ENCODE measurements around the gene CMTM7.
A peak's percentile ranks its signal among the peaks of the same experiment; 100 is the strongest.
"Not testable (repeated sequence)": the region's sequence is repeated elsewhere in the genome, so short reads cannot be mapped to it uniquely, and the experiment has no call there.

The CMTM7 gene

DNA sequence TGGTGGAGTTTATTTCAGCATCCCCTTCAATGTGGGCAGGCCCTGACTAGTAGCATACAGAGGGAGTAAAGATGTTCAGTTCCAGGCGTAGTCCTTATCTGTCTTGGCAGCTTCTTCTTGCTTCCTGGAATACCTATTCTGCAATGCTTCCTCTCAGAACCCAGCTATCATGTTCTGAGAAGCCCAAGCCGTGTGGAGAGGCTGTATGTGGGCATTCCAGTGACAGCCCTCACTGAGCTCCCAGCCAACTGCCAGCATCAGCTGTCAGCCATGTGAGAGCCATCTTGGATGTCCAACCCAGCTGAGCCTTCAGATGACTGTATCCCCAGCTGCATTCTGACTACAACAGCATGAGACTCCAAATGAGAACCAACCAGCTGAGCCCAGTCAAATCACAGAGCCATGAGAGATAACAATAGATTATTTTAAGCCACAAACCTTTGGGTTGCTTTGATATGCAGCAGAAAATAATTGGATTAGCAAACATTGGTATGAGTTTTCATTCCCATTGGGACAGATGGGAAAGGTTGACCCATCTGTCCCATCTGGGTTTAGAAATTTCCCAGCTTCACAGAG, 8.4 kb upstream of the CMTM7 start:
- no peak for DNase-seq

- no peak for DNase-seq
Measured at GRCh38 chr3:32384938-32385337, 6.7 kb upstream of the CMTM7 start.

DNA sequence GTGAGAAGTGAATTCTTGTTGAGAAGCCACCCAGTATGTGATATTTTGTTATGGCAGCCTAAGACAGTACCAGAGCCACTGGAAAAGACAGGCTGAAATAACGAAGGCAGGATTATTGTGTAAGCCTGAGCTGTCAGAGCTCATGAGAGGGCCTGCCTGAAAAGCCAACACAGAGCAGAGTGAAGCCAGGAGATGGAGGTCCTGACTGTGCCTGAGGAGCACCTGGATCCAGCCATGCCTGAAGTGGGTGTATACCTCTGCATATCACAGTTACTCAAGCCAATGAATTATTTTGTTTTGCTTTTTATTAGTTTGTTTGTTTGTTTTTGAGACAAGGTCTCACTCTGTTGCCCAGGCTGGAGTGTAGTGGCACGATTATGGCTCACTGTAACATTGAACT, 4.1 kb upstream of the CMTM7 start:
- DNase-seq = no peak

DNA sequence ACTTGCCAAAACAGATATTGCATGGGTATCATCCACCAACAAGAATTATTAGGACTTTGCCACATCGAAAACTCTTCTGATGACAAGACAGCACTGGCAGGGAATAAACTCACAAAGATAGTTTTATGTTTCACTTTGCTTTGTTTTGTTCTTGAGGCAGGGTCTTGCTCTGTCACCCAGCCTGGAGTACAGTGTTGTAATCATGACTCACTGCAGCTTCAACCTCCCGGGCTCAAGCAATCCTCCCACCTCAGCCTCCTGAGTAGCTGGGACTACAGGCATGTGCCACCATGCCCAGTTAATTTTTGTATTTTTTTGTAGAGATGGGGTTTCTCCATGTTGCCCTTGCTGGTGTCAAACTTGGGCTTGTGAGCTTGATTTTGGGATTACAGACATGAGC, 2.1 kb upstream of the CMTM7 start:
- DNase-seq = not testable (repeated sequence)

DNA sequence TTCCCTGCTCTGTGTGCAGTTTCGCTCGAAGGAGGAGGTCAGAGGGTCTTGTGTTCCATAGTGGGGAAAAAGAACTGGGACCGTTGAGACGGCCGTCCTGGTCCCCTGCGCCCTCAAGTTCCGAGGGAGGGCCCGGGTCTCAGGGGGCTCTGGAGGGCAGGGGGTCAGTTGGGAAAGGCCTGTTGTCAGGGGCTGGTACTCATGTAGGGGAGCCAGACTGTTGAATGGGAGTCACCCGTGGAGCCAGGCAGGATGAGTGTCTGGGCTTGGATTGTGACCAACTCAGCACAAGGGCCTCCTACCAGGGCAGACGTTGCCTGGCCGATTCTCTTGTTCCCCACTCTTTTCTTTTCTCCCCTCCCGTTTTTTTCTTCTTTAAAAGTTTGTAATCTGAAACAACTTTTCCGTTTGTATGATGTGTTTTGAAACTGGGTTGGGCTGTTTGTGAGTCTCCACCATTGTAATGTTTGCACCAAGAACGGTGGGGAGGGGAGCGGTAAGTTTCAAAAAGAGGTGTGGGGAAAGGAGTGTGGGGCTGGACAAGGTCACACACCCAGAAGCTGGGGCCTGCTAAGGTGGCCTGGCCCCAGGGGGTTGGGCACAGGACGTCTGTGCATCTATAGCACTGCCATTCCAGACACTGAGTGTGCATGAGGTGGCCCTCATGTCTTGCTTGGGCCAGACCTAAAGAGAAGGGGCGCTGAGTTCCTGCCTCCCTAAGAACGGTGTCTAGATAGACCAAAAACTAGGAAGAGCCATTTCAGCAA, 1.1 kb downstream of the CMTM7 start:
- peak; percentile 61 for DNase-seq

- no peak for DNase-seq
Measured at GRCh38 chr3:32395496-32395895, 3.8 kb downstream of the CMTM7 start.

DNA sequence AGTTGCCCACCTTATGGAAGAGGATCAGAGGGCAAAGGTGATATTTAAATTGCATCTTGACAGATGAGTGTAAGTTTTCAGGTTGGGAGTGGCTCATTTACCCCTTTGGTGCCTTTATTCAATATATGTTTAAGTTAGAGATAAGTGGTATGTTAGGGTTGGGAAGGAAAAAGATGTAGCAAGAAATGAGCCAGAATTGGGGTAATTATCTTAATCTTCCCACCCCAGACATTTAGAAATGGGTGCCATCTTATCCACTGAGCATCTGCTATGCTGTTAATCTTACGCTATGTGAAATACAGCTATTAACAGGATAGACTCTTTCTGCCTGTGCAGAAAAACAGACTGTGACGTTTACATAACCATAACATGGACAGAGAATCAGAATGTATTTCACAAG, 6.3 kb downstream of the CMTM7 start:
- DNase-seq = no peak

DNA sequence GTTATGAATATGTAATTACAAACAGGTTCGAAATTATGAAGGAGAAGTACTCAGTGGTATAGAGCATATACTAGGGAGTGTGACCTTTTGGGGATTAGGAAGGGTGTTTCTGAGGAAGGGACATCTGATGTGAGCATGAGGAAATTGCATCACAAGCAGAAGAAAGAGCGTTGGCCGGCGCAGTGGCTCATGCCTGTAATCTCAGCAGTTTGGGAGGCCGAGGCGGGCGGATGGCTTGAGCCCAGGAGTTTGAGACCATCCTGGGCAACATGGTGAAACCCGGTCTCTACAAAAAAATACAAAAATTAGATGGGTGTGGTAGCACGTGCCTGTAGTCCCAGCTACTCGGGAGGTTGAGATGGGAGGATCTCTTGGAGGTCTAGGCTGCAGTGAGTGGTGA, 6.9 kb downstream of the CMTM7 start:
- no peak for DNase-seq

- DNase-seq = peak; percentile 48
Measured at GRCh38 chr3:32399030-32399620, 7.5 kb downstream of the CMTM7 start.

DNA sequence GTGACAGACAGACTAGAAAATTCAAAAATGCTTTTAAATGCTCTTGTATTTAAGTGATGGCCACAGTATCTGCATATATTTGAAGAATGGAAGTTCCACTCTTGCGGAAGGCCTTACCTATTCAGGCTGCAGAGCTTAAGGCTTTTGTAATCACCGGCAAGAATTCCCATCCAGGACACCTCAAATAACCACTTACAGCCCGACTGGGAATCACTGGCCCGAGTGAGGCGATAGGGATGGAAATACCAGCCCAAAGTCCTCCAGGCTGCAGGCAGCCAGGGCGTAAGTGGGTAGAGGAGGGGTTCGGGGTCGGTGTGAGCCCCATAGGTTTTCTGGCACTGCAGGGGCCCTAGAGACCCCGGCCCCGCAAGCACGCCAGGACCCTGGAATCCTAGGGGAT, 9.5 kb downstream of the CMTM7 start:
- no peak for DNase-seq

DNA sequence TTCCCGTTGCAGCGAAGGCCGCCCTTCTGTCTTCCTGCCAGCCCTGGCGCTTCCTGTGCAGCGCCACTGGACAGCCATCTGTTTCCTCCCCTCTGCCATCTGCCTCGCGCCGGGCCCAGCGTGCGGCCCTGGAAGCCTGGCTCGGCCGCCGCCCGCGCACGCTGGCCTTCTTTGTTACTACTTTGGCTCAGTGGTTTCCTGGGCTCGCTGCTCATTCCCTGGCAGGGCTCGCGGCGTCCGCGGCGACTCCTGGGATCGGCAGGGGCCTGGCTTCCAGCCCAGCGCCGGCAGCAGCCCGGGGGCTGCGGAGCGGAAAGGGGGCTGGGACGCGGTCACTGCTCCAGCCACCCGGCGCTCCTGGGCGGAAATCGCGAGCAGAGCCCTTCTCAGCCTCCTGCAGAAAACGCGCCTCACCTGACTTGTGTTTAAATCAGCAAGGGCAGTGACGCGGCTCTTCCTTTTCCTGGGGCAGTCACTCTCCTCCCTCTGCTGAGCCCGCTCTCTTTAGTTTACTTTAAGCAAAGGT, 10.0 kb downstream of the CMTM7 start:
- peak; percentile 68 for DNase-seq

DNA sequence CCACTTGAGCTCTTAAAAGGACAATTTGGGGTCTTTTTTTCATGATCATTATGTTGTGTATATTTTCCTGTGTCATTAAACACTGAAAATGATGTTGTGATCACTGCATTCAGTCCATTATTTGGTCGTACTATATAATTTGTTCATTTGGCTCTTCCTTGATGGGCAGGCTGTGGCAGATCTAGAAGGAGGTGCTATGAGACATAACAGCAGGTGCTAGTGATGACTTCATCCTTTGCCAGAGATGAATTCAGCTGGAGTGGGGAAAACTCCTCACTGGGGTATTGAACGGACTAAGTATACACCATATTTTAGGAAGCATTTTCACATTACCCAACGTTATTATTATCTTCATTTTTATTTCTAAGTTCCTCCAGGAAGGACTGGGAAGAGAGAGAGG, 12.0 kb downstream of the CMTM7 start:
- DNase-seq = no peak

GRCh38 chr3:32404714-32405113, 13.1 kb downstream of the CMTM7 start:
- DNase-seq = no peak

GRCh38 chr3:32405155-32405554, 13.5 kb downstream of the CMTM7 start:
- DNase-seq = no peak

DNA sequence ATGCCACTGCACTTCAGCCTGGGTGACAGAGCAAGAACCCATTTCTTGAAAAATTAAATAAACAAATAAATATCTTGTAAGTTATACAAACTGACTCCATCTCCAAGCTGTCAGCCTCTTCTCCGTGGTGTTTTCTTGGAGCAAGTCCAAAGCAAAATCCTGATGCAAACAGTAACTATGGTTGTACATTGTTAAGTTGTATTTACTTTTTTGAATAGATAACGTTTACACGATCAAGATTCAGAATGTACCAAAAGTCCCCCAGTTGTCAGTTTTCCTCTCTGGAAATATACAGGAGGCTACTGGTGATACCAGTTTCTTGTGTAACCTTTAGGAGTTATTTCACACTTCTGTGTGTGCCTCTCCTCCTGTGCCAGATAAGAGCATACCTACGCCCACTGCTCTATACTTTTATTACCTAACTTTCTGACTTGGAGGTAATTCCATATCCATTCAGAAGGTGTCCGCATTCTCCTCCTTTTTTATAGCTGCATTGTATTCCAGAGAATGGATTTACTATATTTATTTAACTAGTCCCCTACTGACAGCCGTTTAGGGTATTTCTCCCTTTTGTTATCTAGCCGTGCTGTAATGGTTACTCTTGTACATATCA, 14.2 kb downstream of the CMTM7 start:
- DNase-seq = no peak

GRCh38 chr3:32406486-32407408, 15.1 kb downstream of the CMTM7 start:
- DNase-seq = no peak

- DNase-seq = no peak
Measured at GRCh38 chr3:32410367-32411246, 19.0 kb downstream of the CMTM7 start.

GRCh38 chr3:32411442-32411841, 19.8 kb downstream of the CMTM7 start:
- DNase-seq = no peak

GRCh38 chr3:32412887-32413286, 21.2 kb downstream of the CMTM7 start:
- DNase-seq = no peak

DNA sequence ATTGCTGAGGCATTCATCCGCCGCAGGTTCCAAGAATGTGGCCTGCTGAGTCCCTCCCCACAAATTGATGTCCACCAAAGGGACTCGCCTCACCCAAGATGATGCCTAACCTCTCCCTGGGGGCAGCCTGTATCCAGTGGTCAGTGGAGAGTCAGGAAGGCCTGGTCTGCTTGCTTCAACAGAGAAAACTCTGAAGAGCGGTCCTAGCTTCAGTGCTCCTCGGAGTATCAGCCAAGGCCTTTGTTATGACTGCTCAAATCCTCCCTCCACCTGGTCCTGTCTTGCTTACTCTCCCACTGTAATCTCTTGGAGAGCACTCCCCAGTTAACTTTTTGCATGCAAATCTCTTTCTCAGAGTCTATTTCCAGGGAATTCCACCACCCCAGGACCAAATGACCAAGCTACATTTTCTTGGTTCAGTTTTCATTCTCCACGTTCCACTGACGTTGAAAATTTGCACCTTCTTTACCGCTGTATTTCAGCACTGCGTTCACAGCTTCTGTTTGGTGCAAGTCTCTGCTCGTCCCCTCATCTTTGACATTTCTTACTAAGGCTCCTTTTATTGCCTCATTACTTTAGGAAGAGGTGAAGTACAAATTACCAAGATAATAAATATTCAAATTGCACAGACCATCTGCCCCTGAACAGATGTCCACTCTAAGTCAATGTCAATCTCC, 22.3 kb downstream of the CMTM7 start:
- DNase-seq = no peak
